HG02610 (cell line): ENCODE results near the gene PKP4.

Source experiments
- ATAC-seq: cut with Tn5 transposase; IDR thresholded peaks from one replicate; pipeline ENCODE4 v1.9.1; 2021; ENCODE audit warnings: mild to moderate bottlenecking, moderate library complexity; ENCODE audit not compliant: unreplicated experiment

PKP4 gene

GRCh38 chr2:158579928-158580327 is 123.2 kb downstream of the PKP4 start:
- ATAC-seq: no peak

GRCh38 chr2:158580760-158581159 is 124.0 kb downstream of the PKP4 start:
- no peak for ATAC-seq

GRCh38 chr2:158582670-158583069 is 125.9 kb downstream of the PKP4 start:
- no peak for ATAC-seq

- ATAC-seq: no peak
Observed at GRCh38 chr2:158583923-158584322, 127.2 kb downstream of the PKP4 start.

GRCh38 chr2:158586491-158586890 is 129.7 kb downstream of the PKP4 start:
- no peak for ATAC-seq

GRCh38 chr2:158589303-158589702 is 132.6 kb downstream of the PKP4 start:
- ATAC-seq: no peak

- no peak for ATAC-seq
Observed at GRCh38 chr2:158598862-158599517, 142.2 kb downstream of the PKP4 start.

- no peak for ATAC-seq
Observed at GRCh38 chr2:158599609-158600008, 142.9 kb downstream of the PKP4 start.

- no peak for ATAC-seq
Observed at GRCh38 chr2:158600155-158600802, 143.5 kb downstream of the PKP4 start.

GRCh38 chr2:158602027-158602426 is 145.3 kb downstream of the PKP4 start:
- ATAC-seq: no peak

- no peak for ATAC-seq
Observed at GRCh38 chr2:158603205-158603604, 146.5 kb downstream of the PKP4 start.

- no peak for ATAC-seq
Observed at GRCh38 chr2:158603986-158604385, 147.2 kb downstream of the PKP4 start.

- no peak for ATAC-seq
Observed at GRCh38 chr2:158610059-158610458, 153.3 kb downstream of the PKP4 start.

- ATAC-seq: peak; percentile 57
Observed at GRCh38 chr2:158616480-158617000, 159.8 kb downstream of the PKP4 start.

- peak; percentile 17 for ATAC-seq
Observed at GRCh38 chr2:158618891-158619490, 162.2 kb downstream of the PKP4 start.

GRCh38 chr2:158619496-158619895 is 162.7 kb downstream of the PKP4 start:
- ATAC-seq: peak; percentile 73

GRCh38 chr2:158620656-158621055 is 163.9 kb downstream of the PKP4 start:
- no peak for ATAC-seq

GRCh38 chr2:158624071-158624667 is 167.4 kb downstream of the PKP4 start:
- ATAC-seq: no peak

- no peak for ATAC-seq
Observed at GRCh38 chr2:158624961-158625360, 168.2 kb downstream of the PKP4 start.

GRCh38 chr2:158629116-158629515 is 172.4 kb downstream of the PKP4 start:
- no peak for ATAC-seq

GRCh38 chr2:158633261-158633660 is 176.5 kb downstream of the PKP4 start:
- ATAC-seq: no peak

- no peak for ATAC-seq
Observed at GRCh38 chr2:158634627-158635026, 177.9 kb downstream of the PKP4 start.
